Measurements from ENCODE around the gene NEO1.

DNA sequence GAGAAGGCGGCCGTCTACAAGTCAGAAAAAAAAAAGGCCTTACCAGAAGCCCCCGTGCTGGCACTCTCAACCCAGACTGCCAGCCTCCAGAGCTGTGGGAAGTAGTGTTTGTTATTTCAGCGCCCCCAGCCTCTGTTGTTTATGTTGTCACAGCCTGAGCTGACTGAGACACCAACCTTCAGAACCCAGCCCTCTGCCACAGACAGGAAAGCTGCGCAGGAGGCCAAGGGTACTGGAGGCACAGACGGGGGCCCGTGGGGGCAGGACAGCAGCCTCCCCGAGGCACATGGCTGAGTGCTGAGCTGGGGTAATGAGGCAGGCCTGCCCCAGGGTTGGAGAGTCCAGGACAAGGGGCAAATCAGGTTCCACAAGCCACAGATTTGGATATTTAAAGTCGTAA lies 282.8 kb downstream of the NEO1 start:
- TF ChIP-seq POLR2AphosphoS5 (IDR thresholded peaks at IDR 0.05; ENCODE audit: borderline replicate concordance, low read depth, low read length), result no peak
- TF ChIP-seq EZH2 (IDR thresholded peaks at IDR 0.05), result no peak
- no peak for TF ChIP-seq FOXP2 (optimal IDR thresholded peaks at IDR 0.05; ENCODE audit: control extremely low read depth, extremely low read length, insufficient read depth)

Measured in SK-N-MC (cell line).